Psoas muscle (tissue), 8 donors: ENCODE results near the gene GNAI1. TPM values are rescaled to one million over a fixed set of nuclear protein-coding genes. Genes with fewer than 3 reads are reported as not detected.

Experiments
- ATAC-seq, 4 donors: fragments of 200-7000 bp; cut with Tn5 transposase; one replicate each; pipeline ENCODE4 v1.9.1; 2020; ENCODE audit warnings: moderate library complexity in 3 of 4, mild to moderate bottlenecking in 2 of 4
- DNase-seq, 2 donors: peaks; one replicate each; pipeline ENCODE4 v3.0.0-alpha.2; 2020
- H3K27ac ChIP-seq: fragments of 200-600 bp; one replicate; pipeline ENCODE4 v1.8.0; 2022
- H3K27me3 ChIP-seq, 3 donors: fragments of 200-600 bp in 1 of 3; one replicate each; pipeline versions ENCODE4 v1.6.1 to v1.8.0; 2013 to 2022; ENCODE audit warnings: low read length in 2 of 3, mild to moderate bottlenecking in 2 of 3, moderate library complexity in 1 of 3; ENCODE audit not compliant: insufficient read depth in 3 of 3
- H3K36me3 ChIP-seq, 2 donors: fragments of 200-600 bp in 1 of 2; one replicate each; pipeline versions ENCODE4 v1.6.1 to v1.8.0; 2013 to 2022; ENCODE audit warnings: low read depth in 1 of 2, mild to moderate bottlenecking in 1 of 2, moderate library complexity in 1 of 2; ENCODE audit not compliant: insufficient read depth in 1 of 2
- H3K4me1 ChIP-seq: fragments of 200-600 bp; one replicate; pipeline ENCODE4 v1.8.0; 2022
- H3K4me3 ChIP-seq: fragments of 200-600 bp; one replicate; pipeline ENCODE4 v1.8.0; 2022; ENCODE audit warnings: mild to moderate bottlenecking
- H3K9me3 ChIP-seq: fragments of 200-600 bp; one replicate; pipeline ENCODE4 v1.8.0; 2022
- WGBS, 3 donors: extraction: QIAGEN DNeasy Blood & Tissue Kit; methylation state at CpG; one replicate each; pipeline versions ENCODE4 v1.1.6 to v1.1.7; 2013; 5-methylcytosine and 5-hydroxymethylcytosine counted together
- intact Hi-C, 2 donors: fragments of 100-400 bp; cut with DNase I; formaldehyde crosslinking; loops; one replicate each; pipeline versions ENCODE4 v1.11.0 to v1.14.2; 2022
- long read RNA-seq, 2 donors: library from polyadenylated mRNA; unstranded; transcript quantifications; one replicate each; pipeline ENCODE4 v2.0.0, GENCODE V29; 2021
- polyA plus RNA-seq, 3 donors: library from polyadenylated mRNA; stranded (reverse); fragments of 200-250 nt; gene quantifications; one replicate each; pipeline ENCODE4 v1.2.3, GENCODE V29; 2013
- total RNA-seq, 4 donors: library from RNA; stranded (reverse); fragmentation: NEBNext Ultra II Directional in 2 of 4; extraction: Animal tissue kit (Norgen Biotek cat#: 25700) in 2 of 4; gene quantifications; one replicate each; pipeline versions ENCODE4 v1.2.1 to v1.2.4, GENCODE V29; 2021 to 2023
- TF ChIP-seq, protein P1 (sequence below): fragments of 200-600 bp; IDR thresholded peaks from one replicate; pipeline ENCODE4 v1.8.0; 2022; ENCODE audit warnings: antibody characterized with exemption
- donor health status: healthy with polysubstance abuse.
- donor health status: DM: no; HTN: no; CAD: no; lungs with moderate emphysema.
- donor health status: Bipolar disorder and iron deficiency.
- donor health status: healthy.
- donor health status: DM: yes; HTN: yes; CAD: no.
- donor health status: DM: no; HTN: no; CAD: no.
- donor health status: DM: no; HTN: no; CAD: no.
- donor health status: DM: yes; HTN: yes; CAD: no.

The GNAI1 gene
- total RNA-seq, result 10 to 100 TPM in 2 of 4 donors, 1 to 10 TPM in 2; 5.1 to 13.7 (median 8.9) TPM
- polyA plus RNA-seq, result 1 to 10 TPM; 3.8 to 8.0 (median 5.3) TPM
- long read RNA-seq, donor 1, full-length matches to known transcripts, result 6 of 6 reads
- long read RNA-seq, donor 1, partial matches to known transcripts, result 0 of 6 reads
- long read RNA-seq, donor 1, other reads (novel, unspliced or antisense), result 0 of 6 reads
- long read RNA-seq, donor 2, full-length matches to known transcripts, result 12 of 12 reads
- long read RNA-seq, donor 2, partial matches to known transcripts, result 0 of 12 reads
- long read RNA-seq, donor 2, other reads (novel, unspliced or antisense), result 0 of 12 reads

DNA sequence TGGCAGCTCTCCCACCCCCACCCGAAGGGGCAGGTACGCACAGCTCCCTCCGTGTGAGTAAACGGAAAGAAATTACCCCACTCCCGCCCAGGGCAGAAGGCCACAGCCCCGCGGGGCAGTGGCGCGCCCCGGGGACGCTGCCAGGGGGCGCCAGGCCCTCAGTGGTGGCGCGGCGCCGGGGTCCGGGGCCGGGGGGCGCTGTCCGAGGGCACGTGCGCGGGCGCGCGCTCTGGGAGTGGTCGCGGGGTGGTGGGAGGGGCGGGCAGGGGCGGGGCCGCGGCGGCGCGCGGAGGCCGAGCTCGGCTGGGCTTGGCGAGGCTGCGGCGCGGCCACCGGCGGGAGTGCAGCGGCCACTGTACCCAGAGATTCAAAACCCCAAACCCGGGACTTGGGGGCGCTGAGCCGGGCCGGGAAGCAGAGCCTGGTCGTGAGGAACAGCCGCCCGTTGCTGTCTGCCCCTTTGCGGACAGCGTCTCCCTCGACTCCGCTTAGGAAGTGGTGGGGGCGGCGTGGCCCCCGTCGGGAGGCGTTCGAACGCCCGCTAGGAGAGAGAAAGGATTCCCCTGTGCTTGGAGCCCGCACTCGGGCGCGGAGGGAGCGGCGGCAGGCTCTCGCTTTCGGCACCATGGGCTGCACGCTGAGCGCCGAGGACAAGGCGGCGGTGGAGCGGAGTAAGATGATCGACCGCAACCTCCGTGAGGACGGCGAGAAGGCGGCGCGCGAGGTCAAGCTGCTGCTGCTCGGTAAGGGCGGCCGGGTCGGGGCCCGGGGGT lies at the start of gene GNAI1:
Gene GNAI1 (plus strand): TSS at position 296 of the 773 bp plus-strand sequence. CDS start 330 bp downstream, at position 626.
- TF ChIP-seq, protein P1, sequence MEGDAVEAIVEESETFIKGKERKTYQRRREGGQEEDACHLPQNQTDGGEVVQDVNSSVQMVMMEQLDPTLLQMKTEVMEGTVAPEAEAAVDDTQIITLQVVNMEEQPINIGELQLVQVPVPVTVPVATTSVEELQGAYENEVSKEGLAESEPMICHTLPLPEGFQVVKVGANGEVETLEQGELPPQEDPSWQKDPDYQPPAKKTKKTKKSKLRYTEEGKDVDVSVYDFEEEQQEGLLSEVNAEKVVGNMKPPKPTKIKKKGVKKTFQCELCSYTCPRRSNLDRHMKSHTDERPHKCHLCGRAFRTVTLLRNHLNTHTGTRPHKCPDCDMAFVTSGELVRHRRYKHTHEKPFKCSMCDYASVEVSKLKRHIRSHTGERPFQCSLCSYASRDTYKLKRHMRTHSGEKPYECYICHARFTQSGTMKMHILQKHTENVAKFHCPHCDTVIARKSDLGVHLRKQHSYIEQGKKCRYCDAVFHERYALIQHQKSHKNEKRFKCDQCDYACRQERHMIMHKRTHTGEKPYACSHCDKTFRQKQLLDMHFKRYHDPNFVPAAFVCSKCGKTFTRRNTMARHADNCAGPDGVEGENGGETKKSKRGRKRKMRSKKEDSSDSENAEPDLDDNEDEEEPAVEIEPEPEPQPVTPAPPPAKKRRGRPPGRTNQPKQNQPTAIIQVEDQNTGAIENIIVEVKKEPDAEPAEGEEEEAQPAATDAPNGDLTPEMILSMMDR, result peak; percentile 32
- H3K27ac ChIP-seq, result peak within 1 kb of the TSS; percentile 83
- H3K4me3 ChIP-seq, result peak within 1 kb of the TSS; percentile 95
- H3K36me3 ChIP-seq, result no peaks in the 10 kb centered on the region
- WGBS, 3 donors, result 0 to 1% (median 0%) methylated on average over 40 to 92 of the region's 92 CpGs
- intact Hi-C loops, result loop anchor here in 1 of 2 donors (5.0 to 10.0 kb wide), 4 partner anchors 53 to 260 kb away; no protein-coding TSS in a partner anchor
- H3K4me1 ChIP-seq, result peaks cover 18% of the 10 kb centered on the region
- H3K9me3 ChIP-seq, result no peaks in the 10 kb centered on the region
- ATAC-seq (peak; percentile 74 to 84 (median 78)), DNase-seq (peak; percentile 64 to 75)
- no peaks in the 10 kb centered on the region for H3K27me3 ChIP-seq

DNA sequence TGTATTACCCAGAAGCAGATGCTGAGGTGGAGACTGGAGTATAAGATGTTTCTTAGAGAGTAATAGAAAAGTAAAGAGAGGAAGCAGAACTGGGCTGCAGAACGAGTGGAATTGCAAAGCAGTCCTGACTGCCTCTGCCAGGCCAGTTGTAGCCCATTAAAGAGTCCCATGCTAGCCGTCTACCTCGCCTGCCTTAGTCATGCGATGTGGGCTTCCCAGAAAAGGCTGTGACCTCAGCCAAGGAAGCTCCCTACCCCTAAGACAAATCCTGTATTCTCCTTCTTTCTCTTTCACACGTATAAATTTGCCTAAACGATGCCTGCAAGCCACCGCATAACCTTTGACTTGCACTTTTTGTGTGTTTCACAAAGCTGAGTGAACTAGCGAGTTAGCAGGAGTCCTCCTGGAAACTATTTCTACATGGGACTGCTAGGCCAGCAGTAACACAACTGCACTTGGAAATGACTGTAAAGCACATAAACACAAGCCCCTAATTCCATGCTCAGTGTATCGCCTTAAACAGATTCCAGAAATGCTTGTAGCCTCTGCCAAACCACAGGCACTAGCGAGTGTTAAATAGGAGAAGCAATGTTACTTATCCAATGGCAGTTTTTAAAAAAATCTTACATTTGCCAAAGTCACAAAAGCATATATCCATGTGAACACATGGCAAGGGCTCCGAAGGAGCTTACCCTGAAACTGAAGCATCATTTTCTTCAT lies 47.4 kb upstream of the GNAI1 start:
- 58 to 78% (median 69%) methylated on average over 11 of the region's 11 CpGs for WGBS, 3 donors

DNA sequence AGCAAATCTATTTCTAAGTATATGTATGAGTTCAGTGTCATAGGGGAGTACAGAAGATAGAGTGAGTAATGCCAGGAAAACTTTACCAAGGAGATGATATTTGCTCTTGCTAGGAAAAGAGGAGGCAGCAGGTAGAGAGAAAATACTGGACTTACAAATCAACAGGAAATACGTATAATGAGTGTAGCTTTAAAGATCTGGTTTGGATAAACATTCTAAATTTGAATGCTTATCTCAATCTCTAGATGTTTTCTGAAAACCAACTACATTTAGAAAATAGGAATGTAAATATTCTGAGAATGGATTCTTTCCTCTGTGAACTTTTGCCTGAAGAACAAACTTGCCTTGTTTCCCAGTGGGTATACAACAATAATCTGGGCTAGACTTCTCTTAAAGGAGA lies 46.9 kb upstream of the GNAI1 start:
- intact Hi-C loops, result no loop called here
- Histone ChIP-seq H3K36me3 (no peaks in the 10 kb centered on the region), H3K4me3 (no peak overlapping the region), H3K27me3 (no peaks in the 10 kb centered on the region), H3K4me1 (peaks cover 23% of the 10 kb centered on the region), H3K27ac (peak overlapping the region; percentile 1), H3K9me3 (no peaks in the 10 kb centered on the region)
- WGBS, 3 donors, result 67 to 74% (median 67%) methylated on average over 1 of the region's 1 CpG
- ATAC-seq (no peak), DNase-seq (no peak)
- TF ChIP-seq, protein P1, result no peak

More for the DNA sequence above, 47.4 kb upstream of the GNAI1 start:
- Histone ChIP-seq H3K27ac (peak overlapping the region; percentile 1), H3K27me3 (no peaks in the 10 kb centered on the region), H3K4me3 (no peak overlapping the region), H3K9me3 (no peaks in the 10 kb centered on the region), H3K4me1 (peaks cover 23% of the 10 kb centered on the region), H3K36me3 (no peaks in the 10 kb centered on the region)
- DNase-seq, result no peak
- ATAC-seq, result no peak
- intact Hi-C loops, result no loop called here
- TF ChIP-seq, protein P1, result no peak

DNA sequence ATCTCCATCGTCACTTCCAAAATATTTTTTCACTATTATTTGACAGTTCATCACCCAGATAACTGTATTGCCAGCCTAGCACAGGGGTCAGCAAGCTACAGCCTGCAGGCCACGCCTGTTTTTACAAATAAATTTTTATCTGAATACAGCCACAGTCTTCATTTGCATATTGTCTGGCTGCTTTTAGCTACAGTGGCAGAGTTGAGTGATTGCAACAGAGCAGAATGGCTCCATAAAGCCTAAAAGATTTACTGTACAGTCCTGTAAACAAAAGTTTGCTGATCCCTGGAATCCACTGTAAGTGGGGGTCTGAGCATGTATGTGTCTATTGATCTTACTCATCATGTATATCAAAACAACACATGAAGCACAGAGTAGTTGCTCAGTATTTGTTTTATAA lies 45.9 kb upstream of the GNAI1 start:
- no peaks in the 10 kb centered on the region for H3K36me3 ChIP-seq
- no peak overlapping the region for H3K27ac ChIP-seq
- no peak for ATAC-seq
- no peak for DNase-seq
- no peaks in the 10 kb centered on the region for H3K9me3 ChIP-seq
- H3K4me1 ChIP-seq, result peaks cover 23% of the 10 kb centered on the region
- TF ChIP-seq, protein P1, result no peak
- no peaks in the 10 kb centered on the region for H3K27me3 ChIP-seq
- intact Hi-C loops, result no loop called here
- WGBS, 3 donors, result 71 to 83% (median 79%) methylated on average over 2 of the region's 2 CpGs
- H3K4me3 ChIP-seq, result no peak overlapping the region
